SK-N-MC (cell line): ENCODE data around the gene DNAJB9.

ENCODE experiments used
- EZH2 ChIP-seq: fragments of 200-600 bp; sonication (generic); IDR thresholded peaks from one replicate; pipeline ENCODE4 v1.6.1; 2017; ENCODE audit warnings: antibody characterized with exemption
- POLR2AphosphoS5 ChIP-seq: IDR thresholded peaks from 2 replicates; pipeline ENCODE4 v1.6.1; 2012; ENCODE audit warnings: mild to moderate bottlenecking, low read depth, low read length, borderline replicate concordance

DNA sequence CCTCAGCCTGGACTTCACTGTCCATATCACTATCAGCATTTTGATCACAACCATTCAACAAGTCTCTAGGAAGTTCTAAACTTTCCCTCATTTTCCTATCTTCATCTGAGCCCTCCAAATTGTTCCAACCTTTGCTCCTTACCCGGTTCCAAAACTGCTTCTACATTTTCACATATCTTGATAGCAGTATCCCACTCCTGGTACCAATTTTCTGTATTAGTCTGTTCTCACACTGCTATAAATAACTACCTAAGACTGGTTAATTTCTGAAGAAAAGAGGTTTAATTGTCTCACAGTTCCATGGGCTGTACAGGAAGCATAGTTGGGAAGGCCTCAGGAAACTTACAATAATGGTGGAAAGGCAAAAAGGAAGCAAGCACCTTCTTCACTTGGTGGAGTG, 12.1 kb upstream of the DNAJB9 start:
- TF ChIP-seq EZH2 (no peak), POLR2AphosphoS5 (no peak)
